Heart right ventricle (tissue), 16 donors: ENCODE measurements around the gene SETD2. TPM values are rescaled to one million over a fixed set of nuclear protein-coding genes. Genes with fewer than 3 reads are reported as not detected.

ENCODE experiments used
- ATAC-seq, 8 donors: fragments of 200-7000 bp; cut with Tn5 transposase; one replicate each; pipeline ENCODE4 v1.9.1; 2020; ENCODE audit warnings: mild to moderate bottlenecking in 8 of 8, moderate library complexity in 8 of 8, moderate number of reproducible peaks in 1 of 8
- DNase-seq, 2 donors: peaks; one replicate each; pipeline ENCODE4 v3.0.0-alpha.2; 2020
- H3K27ac ChIP-seq, 10 donors: fragments of 200-600 bp; sonication (generic) in 2 of 10; one replicate each; pipeline versions ENCODE4 v1.5.0 to v1.8.0; 2020 to 2022; ENCODE audit warnings: mild to moderate bottlenecking in 3 of 10
- H3K27me3 ChIP-seq, 7 donors: fragments of 200-600 bp; one replicate each; pipeline ENCODE4 v1.8.0; 2021 to 2022; ENCODE audit warnings: mild to moderate bottlenecking in 2 of 7
- H3K36me3 ChIP-seq, 9 donors: fragments of 200-600 bp; sonication (generic) in 1 of 9; one replicate each; pipeline versions ENCODE4 v1.5.0 to v1.8.0; 2020 to 2022; ENCODE audit warnings: mild to moderate bottlenecking in 2 of 9
- H3K4me1 ChIP-seq, 9 donors: fragments of 200-600 bp; sonication (generic) in 1 of 9; one replicate each; pipeline versions ENCODE4 v1.5.0 to v1.8.0; 2020 to 2022; ENCODE audit warnings: mild to moderate bottlenecking in 4 of 9
- H3K4me3 ChIP-seq, 10 donors: fragments of 200-600 bp; sonication (generic) in 2 of 10; one replicate each; pipeline versions ENCODE4 v1.5.0 to v1.8.0; 2020 to 2022; ENCODE audit warnings: mild to moderate bottlenecking in 7 of 10, moderate library complexity in 2 of 10
- H3K9me3 ChIP-seq, 11 donors: fragments of 200-600 bp in 10 of 11; sonication (generic) in 2 of 11; one replicate each; pipeline versions ENCODE4 v1.5.0 to v1.8.0; 2013 to 2022; ENCODE audit warnings: mild to moderate bottlenecking in 2 of 11, control low read depth in 1 of 11, moderate library complexity in 1 of 11
- CTCF ChIP-seq, 9 donors: fragments of 200-600 bp; sonication (generic) in 2 of 9; IDR thresholded peaks; one replicate each; pipeline versions ENCODE4 v1.5.0 to v1.8.0; 2021 to 2022; ENCODE audit warnings: antibody characterized with exemption in 9 of 9, mild to moderate bottlenecking in 5 of 9, moderate library complexity in 1 of 9
- WGBS, 2 donors: extraction: QIAGEN DNeasy Blood & Tissue Kit; methylation state at CpG; one replicate each; pipeline ENCODE4 v1.1.7; 2013; ENCODE audit warnings: inconsistent platforms in 1 of 2; 5-methylcytosine and 5-hydroxymethylcytosine counted together
- intact Hi-C, 10 donors: fragments of 100-400 bp; cut with DNase I; formaldehyde crosslinking; loops; one replicate each; pipeline versions ENCODE4 v1.11.1 to v1.14.2; 2022
- polyA plus RNA-seq, 2 donors: library from polyadenylated mRNA; stranded (reverse); fragments of 200-250 nt; gene quantifications; one replicate each; pipeline ENCODE4 v1.2.3, GENCODE V29; 2013
- total RNA-seq, 10 donors: library from RNA; stranded (reverse); fragmentation: NEBNext Ultra II Directional in 3 of 10; extraction: Animal tissue kit (Norgen Biotek cat#: 25700) in 3 of 10; gene quantifications; one replicate each; pipeline versions ENCODE4 v1.2.1 to v1.2.4, GENCODE V29; 2021 to 2023
- donor health status: Arrhythmogenic right ventricular cardiomyopathy.
- donor health status: ischemic (EF 13 %, LVEDD 7.1; RV severe dilation, severe dysfunction).
- donor health status: healthy with polysubstance abuse.
- donor health status: DM: no; HTN: yes; CAD: no.
- donor health status: DM: no; HTN: no; CAD: no.
- donor health status: ischemic (EF 25% LVEDD 6.9; RV normal size, moderate dysfunction).
- donor health status: ischemic (EF 25% LVEDD 5.7; RV mildly dilated, moderate dysfunction).
- donor health status: healthy.
- donor health status: DM: yes; HTN: yes; CAD: no.
- donor health status: Ischemic cardiomyopathy.
- donor health status: ischemic (EF 35%, LVEDD 5.7; RV mildly dilated, moderate dysfunction).
- donor health status: nonischemic (EF 11% LVEDD 7.7; RV severe dilation, severe dysfunction).
- donor health status: DM: yes; HTN: yes; CAD: no.
- donor health status: PGD.
- donor health status: ischemic (EF 29% LVEDD 5.4; RV normal size, mild dysfunction).
- donor health status: nonischemic (EF 23%, LVEDD 6.1; RV moderate dilation, normal function).

SETD2 gene
- total and polyA plus RNA-seq, 12 donors = 8.6 to 34.4 (median 30.0) TPM

GRCh38 chr3:47204875-47205274, 41.0 kb upstream of the SETD2 start:
- ATAC-seq (no peak), DNase-seq (no peak)
- intact Hi-C loops = no loop called here
- H3K27ac ChIP-seq = no peak overlapping the region
- H3K9me3 ChIP-seq = no peaks in the 10 kb centered on the region
- no peaks in the 10 kb centered on the region for H3K27me3 ChIP-seq
- no peaks in the 10 kb centered on the region for H3K4me1 ChIP-seq
- TF ChIP-seq CTCF (IDR thresholded peaks at IDR 0.05) = no peak
- no peak overlapping the region for H3K4me3 ChIP-seq
- peaks cover 0 to 4% (median 0%) of the 10 kb centered on the region in 9 donors for H3K36me3 ChIP-seq

GRCh38 chr3:47202542-47202941, 38.6 kb upstream of the SETD2 start:
- no peak for TF ChIP-seq CTCF (IDR thresholded peaks at IDR 0.05)
- intact Hi-C loops = no loop called here
- Histone ChIP-seq H3K4me3 (no peak overlapping the region), H3K9me3 (no peaks in the 10 kb centered on the region), H3K36me3 (peaks cover 0 to 4% (median 0%) of the 10 kb centered on the region in 9 donors), H3K27me3 (no peaks in the 10 kb centered on the region), H3K27ac (no peak overlapping the region), H3K4me1 (no peaks in the 10 kb centered on the region)
- DNase-seq (no peak), ATAC-seq (no peak)
- WGBS, 2 donors = 92 to 98% methylated on average over 3 of the region's 3 CpGs

GRCh38 chr3:47197287-47197686, 33.4 kb upstream of the SETD2 start:
- Histone ChIP-seq H3K27me3 (no peaks in the 10 kb centered on the region), H3K36me3 (no peaks in the 10 kb centered on the region), H3K4me1 (peaks cover 0 to 2% (median 0%) of the 10 kb centered on the region in 9 donors), H3K4me3 (no peak overlapping the region), H3K27ac (no peak overlapping the region), H3K9me3 (no peaks in the 10 kb centered on the region)
- no peak for TF ChIP-seq CTCF (IDR thresholded peaks at IDR 0.05)
- DNase-seq (no peak), ATAC-seq (no peak)
- WGBS, 2 donors = 78% methylated on average over 3 of the region's 3 CpGs
- intact Hi-C loops = no loop called here

- H3K4me1 ChIP-seq = peaks cover 0 to 2% (median 0%) of the 10 kb centered on the region in 9 donors
- 92 to 95% methylated on average over 2 of the region's 2 CpGs for WGBS, 2 donors
- no peak for TF ChIP-seq CTCF (IDR thresholded peaks at IDR 0.05)
- DNase-seq = no peak
- no peak for ATAC-seq
- intact Hi-C loops = no loop called here
- H3K27ac ChIP-seq = no peak overlapping the region
- no peaks in the 10 kb centered on the region for H3K9me3 ChIP-seq
- no peak overlapping the region for H3K4me3 ChIP-seq
- H3K36me3 ChIP-seq = no peaks in the 10 kb centered on the region
- no peaks in the 10 kb centered on the region for H3K27me3 ChIP-seq
Measured at GRCh38 chr3:47194994-47195393, 31.1 kb upstream of the SETD2 start.
